ENCODE data around the gene LCE1D.

Gene LCE1D

GRCh38 chr1:152811050-152811449, 14.5 kb downstream of the LCE1D start:
- Histone ChIP-seq H3K4me3 (ENCODE audit: insufficient read depth, low read depth, low read length) (no peak overlapping the region), H3K36me3 (ENCODE audit: control insufficient read depth, insufficient read depth, low read length) (no peaks in the 10 kb centered on the region), H3K4me1 (ENCODE audit: control insufficient read depth, insufficient read depth, low read length) (no peaks in the 10 kb centered on the region), H3K27me3 (ENCODE audit: control insufficient read depth, insufficient read depth, low read length, poor library complexity, severe bottlenecking) (no peaks in the 10 kb centered on the region), H3K27ac (ENCODE audit: insufficient read depth, low read depth, low read length, poor library complexity, severe bottlenecking) (no peak overlapping the region), H3K9me3 (ENCODE audit: control insufficient read depth, low read length) (peaks cover 11% of the 10 kb centered on the region)
- WGBS, 2 experiments: 43 to 50% methylated on average over 2 of the region's 2 CpGs

- no peaks in the 10 kb centered on the region for H3K36me3 ChIP-seq (ENCODE audit: control insufficient read depth, insufficient read depth, low read length)
- H3K27ac ChIP-seq (ENCODE audit: insufficient read depth, low read depth, low read length, poor library complexity, severe bottlenecking): no peak within 1 kb of the TSS
- H3K4me1 ChIP-seq (ENCODE audit: control insufficient read depth, insufficient read depth, low read length): no peaks in the 10 kb centered on the region
- H3K4me3 ChIP-seq (ENCODE audit: insufficient read depth, low read depth, low read length): no peak within 1 kb of the TSS
- H3K9me3 ChIP-seq (ENCODE audit: control insufficient read depth, low read length): peaks cover 11% of the 10 kb centered on the region
- no peaks in the 10 kb centered on the region for H3K27me3 ChIP-seq (ENCODE audit: control insufficient read depth, insufficient read depth, low read length, poor library complexity, severe bottlenecking)
- WGBS, 2 experiments: 85% methylated on average over 2 of the region's 2 CpGs; no CpG with 5 or more reads in 1 of the 2 experiments
These were observed 15.2 kb downstream of the LCE1D start, which contains the start of gene LCE1B for GRCh38 chr1:152811671-152812070. Gene LCE1B, plus strand, starts transcription at chr1:152811971. Its CDS starts 476 bp downstream, at chr1:152812447.

GRCh38 chr1:152817309-152817708, 20.8 kb downstream of the LCE1D start:
- Histone ChIP-seq H3K27me3 (ENCODE audit: control insufficient read depth, insufficient read depth, low read length, poor library complexity, severe bottlenecking) (no peaks in the 10 kb centered on the region), H3K27ac (ENCODE audit: insufficient read depth, low read depth, low read length, poor library complexity, severe bottlenecking) (no peak overlapping the region), H3K36me3 (ENCODE audit: control insufficient read depth, insufficient read depth, low read length) (no peaks in the 10 kb centered on the region), H3K9me3 (ENCODE audit: control insufficient read depth, low read length) (peaks cover 10% of the 10 kb centered on the region), H3K4me1 (ENCODE audit: control insufficient read depth, insufficient read depth, low read length) (no peaks in the 10 kb centered on the region), H3K4me3 (ENCODE audit: insufficient read depth, low read depth, low read length) (no peak overlapping the region)
- WGBS, 2 experiments: 74 to 75% methylated on average over 6 of the region's 6 CpGs

- Histone ChIP-seq H3K27ac (ENCODE audit: insufficient read depth, low read depth, low read length, poor library complexity, severe bottlenecking) (no peak overlapping the region), H3K4me1 (ENCODE audit: control insufficient read depth, insufficient read depth, low read length) (no peaks in the 10 kb centered on the region), H3K4me3 (ENCODE audit: insufficient read depth, low read depth, low read length) (no peak overlapping the region), H3K9me3 (ENCODE audit: control insufficient read depth, low read length) (peaks cover 5% of the 10 kb centered on the region), H3K36me3 (ENCODE audit: control insufficient read depth, insufficient read depth, low read length) (no peaks in the 10 kb centered on the region), H3K27me3 (ENCODE audit: control insufficient read depth, insufficient read depth, low read length, poor library complexity, severe bottlenecking) (no peaks in the 10 kb centered on the region)
- WGBS, 2 experiments: 25 to 33% methylated on average over 3 of the region's 5 CpGs
These were observed 26.8 kb downstream of the LCE1D start for GRCh38 chr1:152823294-152823693.

GRCh38 chr1:152824964-152825363, 28.4 kb downstream of the LCE1D start:
- Histone ChIP-seq H3K27ac (ENCODE audit: insufficient read depth, low read depth, low read length, poor library complexity, severe bottlenecking) (no peak overlapping the region), H3K4me3 (ENCODE audit: insufficient read depth, low read depth, low read length) (no peak overlapping the region), H3K27me3 (ENCODE audit: control insufficient read depth, insufficient read depth, low read length, poor library complexity, severe bottlenecking) (no peaks in the 10 kb centered on the region), H3K36me3 (ENCODE audit: control insufficient read depth, insufficient read depth, low read length) (no peaks in the 10 kb centered on the region), H3K9me3 (ENCODE audit: control insufficient read depth, low read length) (peaks cover 8% of the 10 kb centered on the region), H3K4me1 (ENCODE audit: control insufficient read depth, insufficient read depth, low read length) (no peaks in the 10 kb centered on the region)

- H3K9me3 ChIP-seq (ENCODE audit: control insufficient read depth, low read length): peaks cover 8% of the 10 kb centered on the region
- no peaks in the 10 kb centered on the region for H3K36me3 ChIP-seq (ENCODE audit: control insufficient read depth, insufficient read depth, low read length)
- H3K27ac ChIP-seq (ENCODE audit: insufficient read depth, low read depth, low read length, poor library complexity, severe bottlenecking): no peak within 1 kb of the TSS
- no peak within 1 kb of the TSS for H3K4me3 ChIP-seq (ENCODE audit: insufficient read depth, low read depth, low read length)
- no peaks in the 10 kb centered on the region for H3K4me1 ChIP-seq (ENCODE audit: control insufficient read depth, insufficient read depth, low read length)
- H3K27me3 ChIP-seq (ENCODE audit: control insufficient read depth, insufficient read depth, low read length, poor library complexity, severe bottlenecking): no peaks in the 10 kb centered on the region
- 67 to 69% methylated on average over 2 of the region's 2 CpGs for WGBS, 2 experiments
These were observed 30.7 kb downstream of the LCE1D start, which contains the start of gene LCE1A for GRCh38 chr1:152827173-152827572. Gene LCE1A, plus strand, starts transcription at chr1:152827473. Its CDS starts 0 bp downstream, at chr1:152827473.

- Histone ChIP-seq H3K27ac (ENCODE audit: insufficient read depth, low read depth, low read length, poor library complexity, severe bottlenecking) (no peak overlapping the region), H3K9me3 (ENCODE audit: control insufficient read depth, low read length) (peaks cover 8% of the 10 kb centered on the region), H3K4me1 (ENCODE audit: control insufficient read depth, insufficient read depth, low read length) (no peaks in the 10 kb centered on the region), H3K4me3 (ENCODE audit: insufficient read depth, low read depth, low read length) (no peak overlapping the region), H3K36me3 (ENCODE audit: control insufficient read depth, insufficient read depth, low read length) (no peaks in the 10 kb centered on the region), H3K27me3 (ENCODE audit: control insufficient read depth, insufficient read depth, low read length, poor library complexity, severe bottlenecking) (no peaks in the 10 kb centered on the region)
- WGBS, 2 experiments: 23 to 25% methylated on average over 2 of the region's 2 CpGs
These were observed 40.3 kb downstream of the LCE1D start for GRCh38 chr1:152836870-152837269.

GRCh38 chr1:152842556-152842955, 46.0 kb downstream of the LCE1D start, which contains the start of gene LCE6A:
Gene LCE6A, plus strand, starts transcription at chr1:152842856. Its CDS starts 665 bp downstream, at chr1:152843521.
- Histone ChIP-seq H3K4me1 (ENCODE audit: control insufficient read depth, insufficient read depth, low read length) (no peaks in the 10 kb centered on the region), H3K27me3 (ENCODE audit: control insufficient read depth, insufficient read depth, low read length, poor library complexity, severe bottlenecking) (no peaks in the 10 kb centered on the region), H3K27ac (ENCODE audit: insufficient read depth, low read depth, low read length, poor library complexity, severe bottlenecking) (no peak within 1 kb of the TSS), H3K9me3 (ENCODE audit: control insufficient read depth, low read length) (peaks cover 11% of the 10 kb centered on the region), H3K4me3 (ENCODE audit: insufficient read depth, low read depth, low read length) (no peak within 1 kb of the TSS), H3K36me3 (ENCODE audit: control insufficient read depth, insufficient read depth, low read length) (no peaks in the 10 kb centered on the region)
- WGBS, 2 experiments: 69 to 78% methylated on average over 3 of the region's 3 CpGs

Measured in ectodermal cell (in vitro differentiated cells).